Stimulated activated CD4-positive, alpha-beta T cell treated with anti-CD3 and anti-CD28 coated beads, Interleukin-2, amount 100 ng/mL, for 48 hours (primary cell): ENCODE results near the gene CDHR2.

Source experiments
- DNase-seq, 2 donors: peaks; one replicate each; pipeline ENCODE4 v3.0.0-alpha.2; 2020

Gene CDHR2

GRCh38 chr5:176625966-176626875, 77.1 kb downstream of the CDHR2 start:
- no peak for DNase-seq

DNA sequence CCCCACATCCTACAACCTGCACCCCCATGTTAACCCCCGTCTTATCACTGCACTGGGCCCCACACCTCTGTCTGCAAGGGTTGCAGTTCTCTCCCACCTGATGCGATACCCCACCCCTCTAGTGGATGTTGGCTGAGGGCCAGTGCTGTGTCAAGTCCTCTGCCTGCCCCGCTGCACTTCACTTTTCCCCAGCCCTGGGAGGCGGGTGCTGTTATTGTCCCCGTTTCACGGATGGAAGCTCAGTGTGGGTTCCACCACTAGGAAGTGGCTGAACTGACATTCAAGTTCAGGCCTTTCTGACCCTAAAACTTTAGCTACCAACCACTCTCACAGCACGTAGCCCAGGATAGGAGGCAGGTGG, 77.7 kb downstream of the CDHR2 start:
- DNase-seq: no peak

GRCh38 chr5:176627582-176627981, 78.4 kb downstream of the CDHR2 start:
- no peak for DNase-seq

DNA sequence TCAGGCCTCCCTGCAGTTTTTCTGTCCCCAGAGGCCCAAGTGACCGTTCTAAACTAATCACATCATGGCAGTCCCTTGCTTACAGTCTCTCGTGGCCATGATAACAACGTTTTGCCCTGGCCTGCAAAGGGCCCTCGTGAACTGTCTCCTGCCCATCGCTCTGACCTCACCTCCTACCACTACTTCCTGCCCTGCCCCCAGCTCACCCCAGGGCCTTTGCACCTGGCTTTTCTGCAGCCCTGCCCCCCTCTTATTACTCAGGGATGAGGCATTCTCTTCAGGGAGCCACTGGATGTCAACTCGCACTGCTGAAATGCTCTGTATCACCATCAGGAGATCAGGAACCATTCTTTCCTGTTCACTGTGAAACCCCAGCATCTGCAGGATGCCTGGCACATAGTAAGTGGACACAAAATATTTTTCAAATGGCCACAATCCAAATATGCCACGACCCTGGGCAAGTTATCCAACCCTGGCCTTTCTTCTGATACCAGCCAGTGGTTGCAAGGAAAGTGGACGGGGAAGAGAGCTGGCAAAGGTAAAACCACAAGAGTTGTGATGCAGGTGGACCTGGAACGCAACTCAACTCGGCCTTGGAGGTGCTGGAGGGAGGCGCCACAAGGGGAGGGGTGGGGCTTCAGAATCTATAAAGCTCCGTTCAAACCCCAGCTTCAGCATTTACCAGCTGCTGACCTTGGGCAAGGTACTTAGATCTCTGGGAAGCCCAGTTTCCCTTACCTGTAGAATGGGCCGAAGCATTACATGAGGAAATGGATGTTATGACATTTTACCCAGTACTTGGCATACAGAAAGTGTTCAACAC, 79.5 kb downstream of the CDHR2 start:
- no peak for DNase-seq

- DNase-seq: no peak
Measured at GRCh38 chr5:176629317-176629852, 80.2 kb downstream of the CDHR2 start.

GRCh38 chr5:176629853-176630680, 80.9 kb downstream of the CDHR2 start, which contains the start of the genes EIF4E1B and SNCB:
EIF4E1B (plus strand) TSS chr5:176630675; CDS start chr5:176642788, 12,113 bp downstream.
SNCB (minus strand) TSS chr5:176630534; CDS start chr5:176629654, 880 bp downstream.
- peak in 1 of 2 donors; percentile 54 for DNase-seq

GRCh38 chr5:176630681-176631222, 81.6 kb downstream of the CDHR2 start:
- DNase-seq: no peak

DNA sequence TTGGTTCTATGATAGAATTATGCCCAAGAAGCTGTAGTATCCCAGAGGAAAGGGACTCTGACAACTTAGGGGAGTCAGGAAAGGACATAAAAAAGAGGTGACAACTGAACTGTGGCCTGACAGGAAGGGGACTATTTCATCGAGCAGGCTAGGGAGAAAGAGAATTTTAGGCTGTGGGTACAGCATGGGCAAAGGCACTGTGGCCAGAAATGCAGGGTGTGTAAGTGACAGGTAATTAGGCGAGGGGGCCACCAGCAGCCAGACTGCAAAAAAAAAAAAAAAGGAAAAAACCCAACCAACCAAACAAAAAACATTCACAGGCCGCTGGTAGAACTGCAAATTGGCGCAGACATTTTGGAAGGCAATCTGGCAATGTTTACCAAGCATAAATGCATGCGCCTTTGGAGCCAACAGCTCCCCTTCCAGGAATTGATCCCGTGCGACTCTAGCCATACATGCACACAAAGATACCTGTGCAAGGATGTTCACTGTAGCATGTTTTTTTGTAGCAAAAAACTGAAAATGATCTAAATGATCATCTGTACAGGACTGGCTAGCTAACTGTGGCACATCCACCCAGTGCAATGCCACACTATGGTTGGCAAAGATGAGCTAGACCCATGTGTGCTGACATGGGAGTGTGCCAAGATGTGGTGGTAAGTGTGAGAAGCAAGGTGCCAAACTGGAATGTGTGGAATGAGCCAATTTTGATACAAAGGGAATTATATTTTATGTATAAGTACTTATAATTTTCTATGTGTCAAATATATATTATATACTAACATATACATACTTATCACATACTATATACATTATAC, 82.5 kb downstream of the CDHR2 start:
- DNase-seq: no peak

DNA sequence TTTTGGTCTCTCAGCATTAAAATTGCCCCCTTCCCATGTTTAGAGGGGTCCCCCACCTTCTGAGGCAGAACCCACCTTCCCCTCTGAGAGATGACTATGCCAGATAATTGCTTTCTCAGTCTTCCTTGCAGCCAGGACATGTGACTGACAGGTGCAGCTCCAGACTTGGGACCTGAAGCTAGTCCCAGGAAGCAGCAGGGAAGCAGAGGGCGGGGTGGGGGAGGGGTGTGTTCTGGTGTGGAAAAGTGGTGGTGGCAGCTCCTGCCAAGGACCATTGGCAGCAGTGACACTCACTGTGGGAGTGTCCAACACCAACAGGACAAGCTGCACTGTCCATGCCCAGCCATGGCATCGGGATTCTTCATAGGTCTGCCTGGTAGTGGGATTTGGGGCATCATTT, 83.6 kb downstream of the CDHR2 start:
- DNase-seq: no peak

DNA sequence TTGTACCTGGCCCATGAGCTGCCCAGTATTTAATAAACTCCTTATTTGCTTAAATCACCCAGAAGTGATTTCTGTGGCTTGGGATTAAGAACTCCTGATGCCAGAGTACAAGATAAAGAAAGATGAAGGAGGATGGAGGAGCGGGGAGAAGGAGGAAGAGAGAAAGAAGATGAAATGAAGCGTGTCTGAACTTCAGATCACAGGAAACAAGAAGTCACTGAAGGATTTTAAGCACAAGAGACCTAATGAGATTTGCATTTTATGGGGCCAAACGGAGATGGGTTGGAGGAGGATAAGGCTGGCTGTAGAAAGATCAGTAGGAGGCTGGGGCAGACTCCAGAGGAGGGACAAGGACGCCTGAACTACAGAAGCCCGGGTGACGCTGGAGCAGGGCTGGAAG, 84.5 kb downstream of the CDHR2 start:
- no peak for DNase-seq

DNA sequence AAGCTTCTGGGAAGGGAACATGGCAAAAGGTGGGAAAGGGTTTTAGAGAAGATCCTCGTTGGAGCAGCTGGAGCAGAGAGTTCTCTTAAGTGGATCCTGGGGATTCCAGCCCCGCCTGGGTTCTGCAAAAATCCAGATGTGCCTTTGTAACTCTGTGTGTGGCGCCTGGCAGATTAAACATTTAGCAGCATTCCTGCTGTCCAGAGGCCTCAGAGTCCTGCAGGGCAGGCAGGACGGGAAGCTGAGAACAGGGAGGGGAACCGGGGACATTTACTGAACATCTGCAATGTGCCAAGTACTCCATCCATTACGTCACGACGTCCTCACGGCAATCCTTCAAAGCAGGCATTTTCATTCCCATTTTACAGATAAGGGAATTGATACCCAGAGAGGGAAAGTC, 87.3 kb downstream of the CDHR2 start:
- no peak for DNase-seq

DNA sequence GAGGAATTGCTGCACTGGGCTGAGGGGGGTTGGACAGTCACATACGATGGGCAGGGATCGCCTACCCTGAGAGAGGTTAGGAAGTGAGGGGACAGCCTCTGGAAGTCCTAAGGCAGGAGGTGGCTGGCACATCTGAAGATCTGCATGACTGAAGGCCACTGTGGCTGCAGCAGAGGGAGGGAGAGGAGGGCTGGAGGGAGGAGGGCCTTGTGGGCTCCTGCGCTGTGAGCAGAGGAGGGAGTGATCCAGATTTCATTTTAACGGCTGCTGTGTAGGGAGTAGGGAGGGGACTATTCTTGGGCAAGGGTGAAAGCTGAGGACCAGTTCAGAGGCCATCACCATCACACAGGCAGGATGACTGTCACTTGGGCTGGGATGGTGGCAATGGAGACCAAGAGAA, 88.4 kb downstream of the CDHR2 start:
- no peak for DNase-seq

- no peak for DNase-seq
Measured at GRCh38 chr5:176638437-176638836, 89.3 kb downstream of the CDHR2 start.

DNA sequence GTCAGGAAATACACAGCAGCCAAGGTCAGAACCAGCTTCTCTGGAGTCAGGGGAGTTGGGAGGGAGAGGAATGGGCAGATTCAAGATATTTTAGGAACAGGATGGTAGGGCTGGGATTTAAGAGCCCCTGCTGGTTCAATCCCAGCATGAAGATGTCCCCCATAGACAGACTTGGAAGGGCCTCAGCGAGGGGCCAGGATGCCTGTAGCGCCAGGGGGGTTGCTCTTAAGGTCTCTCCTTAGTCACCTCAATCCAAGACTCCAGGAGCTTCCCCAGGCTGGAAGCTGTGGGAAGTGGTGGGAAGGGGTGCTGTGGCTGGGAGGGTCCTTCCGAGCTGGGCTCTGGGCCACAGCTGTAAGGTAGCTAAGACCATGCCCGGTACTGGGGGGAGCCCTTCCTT, 90.1 kb downstream of the CDHR2 start:
- no peak for DNase-seq

DNA sequence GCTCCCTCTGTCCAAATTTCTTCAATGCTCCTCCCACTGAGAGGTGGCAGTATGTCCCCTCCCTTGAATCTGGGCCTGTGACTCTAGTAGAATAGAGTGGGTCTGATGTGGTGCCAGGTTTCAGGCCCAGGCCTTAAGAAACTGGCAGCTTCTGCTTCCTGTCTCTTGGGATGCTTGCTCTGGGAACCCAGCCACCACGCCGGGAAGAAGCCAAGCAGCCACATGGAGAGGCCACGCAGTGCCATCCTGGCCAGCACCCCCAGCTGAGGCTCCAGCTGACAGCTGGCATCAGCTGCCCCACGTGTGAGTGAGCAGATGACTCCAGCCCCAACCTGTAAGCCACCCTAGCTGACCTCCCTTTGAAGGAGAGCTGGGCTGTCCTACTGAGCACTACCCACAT, 90.8 kb downstream of the CDHR2 start:
- no peak for DNase-seq

- no peak for DNase-seq
Measured at GRCh38 chr5:176640616-176641015, 91.5 kb downstream of the CDHR2 start.

- no peak for DNase-seq
Measured at GRCh38 chr5:176642675-176643490, 93.7 kb downstream of the CDHR2 start.

- no peak for DNase-seq
Measured at GRCh38 chr5:176643491-176644219, 94.5 kb downstream of the CDHR2 start.

GRCh38 chr5:176644294-176644693, 95.2 kb downstream of the CDHR2 start:
- DNase-seq: no peak
